Measurements from ENCODE around the gene SPATS2.
"Not testable (repeated sequence)": the region's sequence is repeated elsewhere in the genome, so short reads cannot be mapped to it uniquely, and the experiment has no call there.

Gene SPATS2

GRCh38 chr12:49414364-49414763 lies 47.1 kb downstream of the SPATS2 start:
- DNase-seq: no peak

- DNase-seq: no peak
Observed at GRCh38 chr12:49415521-49415970, 48.3 kb downstream of the SPATS2 start.

GRCh38 chr12:49416892-49417291 lies 49.6 kb downstream of the SPATS2 start:
- DNase-seq: no peak

GRCh38 chr12:49417558-49417957 lies 50.3 kb downstream of the SPATS2 start:
- DNase-seq: no peak

GRCh38 chr12:49420556-49420955 lies 53.3 kb downstream of the SPATS2 start:
- DNase-seq: no peak

GRCh38 chr12:49422114-49422513 lies 54.9 kb downstream of the SPATS2 start:
- DNase-seq: no peak

- DNase-seq: no peak
Observed at GRCh38 chr12:49428793-49429192, 61.5 kb downstream of the SPATS2 start.

GRCh38 chr12:49432616-49433015 lies 65.4 kb downstream of the SPATS2 start:
- no peak for DNase-seq

- DNase-seq: not testable (repeated sequence)
Observed at GRCh38 chr12:49436799-49437198, 69.5 kb downstream of the SPATS2 start.

GRCh38 chr12:49439042-49439441 lies 71.8 kb downstream of the SPATS2 start:
- no peak for DNase-seq

GRCh38 chr12:49440035-49440434 lies 72.8 kb downstream of the SPATS2 start:
- DNase-seq: no peak

GRCh38 chr12:49442915-49443314 lies 75.7 kb downstream of the SPATS2 start:
- no peak for DNase-seq

GRCh38 chr12:49446571-49446970 lies 79.3 kb downstream of the SPATS2 start:
- no peak for DNase-seq

GRCh38 chr12:49448858-49449257 lies 81.6 kb downstream of the SPATS2 start:
- DNase-seq: no peak

GRCh38 chr12:49451468-49452259 lies 84.4 kb downstream of the SPATS2 start:
- no peak for DNase-seq

GRCh38 chr12:49455501-49455900 lies 88.2 kb downstream of the SPATS2 start:
- no peak for DNase-seq

- DNase-seq: no peak
Observed at GRCh38 chr12:49456131-49456679, 88.9 kb downstream of the SPATS2 start.

GRCh38 chr12:49458816-49459215 lies 91.6 kb downstream of the SPATS2 start:
- no peak for DNase-seq

GRCh38 chr12:49461221-49461620 lies 94.0 kb downstream of the SPATS2 start:
- DNase-seq: no peak

GRCh38 chr12:49462083-49462744 lies 95.0 kb downstream of the SPATS2 start:
- DNase-seq: no peak

- DNase-seq: no peak
Observed at GRCh38 chr12:49465132-49465531, 97.9 kb downstream of the SPATS2 start.

- DNase-seq: no peak
Observed at GRCh38 chr12:49470986-49471385, 103.7 kb downstream of the SPATS2 start.

GRCh38 chr12:49471557-49471956 lies 104.3 kb downstream of the SPATS2 start:
- DNase-seq: no peak

- no peak for DNase-seq
Observed at GRCh38 chr12:49476091-49476490, 108.8 kb downstream of the SPATS2 start.
